K562 (cell line): ENCODE results near the gene EHBP1. TPM values are rescaled to one million over a fixed set of nuclear protein-coding genes. Genes with fewer than 3 reads are reported as not detected.

Experiments
- ATAC-seq: fragments of 200-7000 bp; cut with Tn5 transposase; 3 replicates; pipeline ENCODE4 v1.9.1; 2020; ENCODE audit warnings: moderate library complexity
- BruUV-seq: library from RNA; stranded (reverse); fragments of 400-500 nt; replicated peaks from 2 replicates; lab custom pipeline; 2021; lab: Mats Ljungman, UMichigan
- CTCF ChIA-PET: fragments of 300-600 bp; formaldehyde crosslinking; extraction: SDS; loops from one replicate; lab custom pipeline; 2021; ENCODE audit warnings: low intra/inter-chr PET ratio; lab: Yijun Ruan, JAX
- POLR2A ChIA-PET: fragments of 300-600, 350-650 bp; sonication (Branson Sonifier 250); formaldehyde crosslinking; extraction: SDS; loops from one replicate; lab custom pipeline; 2021; ENCODE audit warnings: antibody characterized with exemption, inconsistent platforms; lab: Yijun Ruan, JAX
- DNase-seq, 4 experiments: peaks; one replicate each; pipeline versions ENCODE4 v3.0.0 to v3.0.0-alpha.2; 2011 to 2018; ENCODE audit warnings: low spot score in 3 of 4, mixed read lengths in 3 of 4; ENCODE audit errors: extremely low read depth in 1 of 4
- FAIRE-seq: peaks from 2 replicates; lab custom pipeline; 2011; peaks lifted over from hg19 to GRCh38; lab: Jason Lieb, UNC
- H2AFZ ChIP-seq: 2 replicates; pipeline ENCODE4 v1.6.0; 2011; ENCODE audit warnings: low read depth, low read length, control low read depth, inconsistent platforms
- H3K27ac ChIP-seq: fragments of 200-600 bp; 3 replicates; pipeline ENCODE4 v1.8.0; 2011; ENCODE audit warnings: low read depth, mild to moderate bottlenecking, control low read depth, inconsistent platforms, low read length, moderate library complexity, mixed read lengths; ENCODE audit errors: extremely low read depth
- H3K27me3 ChIP-seq, 2 experiments: fragments of 300-600 bp in 1 of 2; 2 replicates in 1 of 2; 3 replicates in 1 of 2; pipeline versions ENCODE4 v1.6.0 to v1.8.0; 2011; ENCODE audit warnings: inconsistent platforms in 2 of 2, low read length in 2 of 2, mild to moderate bottlenecking in 1 of 2, mixed read lengths in 1 of 2, moderate library complexity in 1 of 2; ENCODE audit not compliant: control insufficient read depth in 2 of 2, insufficient read depth in 2 of 2
- H3K36me3 ChIP-seq: fragments of 300-600 bp; 3 replicates; pipeline ENCODE4 v1.8.0; 2011; ENCODE audit warnings: mild to moderate bottlenecking, low read length, inconsistent platforms; ENCODE audit not compliant: control insufficient read depth, insufficient read depth
- H3K4me1 ChIP-seq, 2 experiments: fragments of 200-600 bp in 1 of 2; replicated peaks in 1 of 2; 2 replicates in 1 of 2; 3 replicates in 1 of 2; pipeline versions ENCODE4 v1.5.1 to v1.8.0; 2011; ENCODE audit warnings: inconsistent platforms in 2 of 2, low read length in 2 of 2, mild to moderate bottlenecking in 1 of 2, mixed read lengths in 1 of 2, moderate library complexity in 1 of 2; ENCODE audit not compliant: control insufficient read depth in 2 of 2, insufficient read depth in 2 of 2
- H3K4me2 ChIP-seq: 2 replicates; pipeline ENCODE4 v1.6.1; 2011; ENCODE audit warnings: low read length, control low read depth, inconsistent platforms, mixed read lengths; ENCODE audit not compliant: insufficient read depth
- H3K4me3 ChIP-seq: fragments of 200-600 bp; sonication (generic), shearing (Covaris generic); 2 replicates; pipeline ENCODE4 v1.5.1; 2016; ENCODE audit warnings: control low read depth, inconsistent platforms
- H3K79me2 ChIP-seq: fragments of 200-600 bp; 3 replicates; pipeline ENCODE4 v1.8.0; 2011; ENCODE audit warnings: low read length, inconsistent platforms; ENCODE audit not compliant: control insufficient read depth, insufficient read depth
- H3K9ac ChIP-seq, 2 experiments: 2 replicates each; pipeline versions ENCODE4 v1.6.0 to v1.6.1; 2011; ENCODE audit warnings: low read depth in 2 of 2, low read length in 2 of 2, control low read depth in 1 of 2, inconsistent platforms in 1 of 2, mild to moderate bottlenecking in 1 of 2, mixed read lengths in 1 of 2; ENCODE audit not compliant: insufficient read depth in 1 of 2
- H3K9me1 ChIP-seq: one replicate; pipeline ENCODE4 v1.6.0; 2011; ENCODE audit warnings: inconsistent platforms, mild to moderate bottlenecking, low read length, moderate library complexity; ENCODE audit not compliant: control insufficient read depth, insufficient read depth
- H3K9me3 ChIP-seq: replicated peaks from 2 replicates; pipeline ENCODE4 v1.5.1; 2011; ENCODE audit warnings: low read depth, low read length, inconsistent platforms; ENCODE audit not compliant: control insufficient read depth, insufficient read depth
- H4K20me1 ChIP-seq: replicated peaks from 2 replicates; pipeline ENCODE4 v1.6.1; 2011; ENCODE audit warnings: low read length, inconsistent platforms, mixed read lengths; ENCODE audit not compliant: control insufficient read depth, insufficient read depth
- BHLHE40 ChIP-seq: IDR thresholded peaks from 2 replicates; pipeline ENCODE4 v1.6.1; 2011; ENCODE audit warnings: low read length, improper control_type of control experiment
- CEBPB ChIP-seq: fragments of 450-650 bp; IDR thresholded peaks from 2 replicates; pipeline ENCODE4 v1.6.1; 2016; ENCODE audit warnings: missing genetic modification characterization, missing compliant biosample characterization
- CEBPG ChIP-seq, 3 experiments: fragments of 200-800 bp in 1 of 3; sonication (Bioruptor generic) in 1 of 3; sonication (generic) in 1 of 3; formaldehyde crosslinking in 1 of 3; IDR thresholded peaks in 2 of 3; conservative IDR thresholded peaks in 1 of 3; 2 replicates each; pipeline versions ENCODE4 v1.6.1 to v1.8.0; 2016 to 2022; ENCODE audit warnings: missing compliant biosample characterization in 2 of 3, missing genetic modification characterization in 2 of 3, mild to moderate bottlenecking in 1 of 3, missing genetic modification reagents in 1 of 3
- CGGBP1 ChIP-seq: fragments of 250-450 bp; sonication (Bioruptor Pico); IDR thresholded peaks from 2 replicates; pipeline ENCODE4 v1.9.0; 2021; ENCODE audit warnings: mild to moderate bottlenecking
- E2F3 ChIP-seq: fragments of 250-450 bp; sonication (Bioruptor Pico); IDR thresholded peaks from 2 replicates; pipeline ENCODE4 v1.4.0; 2020; ENCODE audit warnings: mild to moderate bottlenecking
- FIP1L1 ChIP-seq: fragments of 200-400 bp; formaldehyde crosslinking; IDR thresholded peaks from 2 replicates; pipeline ENCODE4 v1.6.1; 2018; ENCODE audit warnings: mild to moderate bottlenecking, low read depth, low read length; ENCODE audit not compliant: poor library complexity, severe bottlenecking
- KLF6 ChIP-seq: fragments of 250-450 bp; sonication (Bioruptor Pico); IDR thresholded peaks from 2 replicates; pipeline ENCODE4 v1.4.0; 2020; ENCODE audit warnings: mild to moderate bottlenecking, moderate library complexity, borderline replicate concordance
- LEF1 ChIP-seq: fragments of 450-650 bp; IDR thresholded peaks from 2 replicates; pipeline ENCODE4 v1.6.1; 2016; ENCODE audit warnings: mild to moderate bottlenecking
- PRMT5 ChIP-seq: sonication (generic); formaldehyde crosslinking; IDR thresholded peaks from 2 replicates; pipeline ENCODE4 v1.5.0; 2020; ENCODE audit warnings: missing genetic modification reagents
- SPI1 ChIP-seq: IDR thresholded peaks from 2 replicates; pipeline ENCODE4 v1.6.1; 2011; ENCODE audit warnings: low read depth, low read length, control low read depth, borderline replicate concordance
- ZBTB17 ChIP-seq: fragments of 450-650 bp; formaldehyde crosslinking; IDR thresholded peaks from 2 replicates; pipeline ENCODE4 v1.4.0; 2020; ENCODE audit warnings: mild to moderate bottlenecking
- ZSCAN32 ChIP-seq: fragments of 450-650 bp; formaldehyde crosslinking; IDR thresholded peaks from 2 replicates; pipeline ENCODE4 v1.4.0; 2020; ENCODE audit warnings: mild to moderate bottlenecking, moderate library complexity
- WGBS: fragments of 100-300 bp; shearing (Covaris generic); methylation state at CpG from one replicate; pipeline ENCODE4 v1.1.6; 2016; ENCODE audit warnings: low coverage, mixed read lengths; ENCODE audit not compliant: insufficient coverage; ENCODE audit errors: missing lambda C conversion rate; 5-methylcytosine and 5-hydroxymethylcytosine counted together
- in situ Hi-C: fragments of 300-500 bp; cut with MboI; formaldehyde crosslinking; loops from 4 replicates; pipeline ENCODE4 v1.15.0; 2018; ENCODE audit warnings: inconsistent platforms, mixed read lengths
- intact Hi-C: fragments of 100-400 bp; cut with micrococcal nuclease; formaldehyde crosslinking; loops from 2 replicates; pipeline ENCODE4 v1.14.2; 2022
- polyA plus RNA-seq, 8 experiments: library from polyadenylated mRNA; depleted of rRNA in 4 of 8; stranded (reverse) in 5 of 8; unstranded in 3 of 8; fragments of >200 nt; fragmentation: Nextera tagmentation in 2 of 8; fragmentation: Illumina TruSeq in 1 of 8; extraction: Ambion mirVana in 2 of 8; extraction: Trizol in 1 of 8; gene quantifications; 2 replicates each; pipeline versions ENCODE4 v1.2.1 to v1.2.3, GENCODE V29; 2011 to 2014; ENCODE audit warnings: inconsistent platforms in 1 of 8, missing spikeins in 1 of 8
- total RNA-seq, 7 experiments: library from RNA; depleted of rRNA in 6 of 7; stranded (reverse); fragments of >200 nt in 6 of 7; fragmentation: Illumina TruSeq in 2 of 7; extraction: Trizol in 2 of 7; gene quantifications; 2 replicates each; pipeline versions ENCODE4 v1.2.1 to v1.2.3, GENCODE V29; 2011 to 2021; ENCODE audit warnings: low replicate concordance in 1 of 7

The EHBP1 gene
- total and polyA plus RNA-seq, 9 of the 15 experiments (the other 6 are each of a cell fraction or from before 2014, with no cell fraction given) = 8.9 to 26.6 (median 19.3) TPM

- Histone ChIP-seq H3K4me3 (no peak overlapping the region), H3K27me3 (no peaks in the 10 kb centered on the region), H3K27ac (no peak overlapping the region), H3K4me2 (no peak overlapping the region), H2AFZ (no peak overlapping the region), H3K4me1 (peaks cover 0 to 3% of the 10 kb centered on the region in 2 experiments; a peak in 1 of 5 replicates), H3K9ac (no peak overlapping the region), H3K36me3 (no peaks in the 10 kb centered on the region), H3K9me3 (no peaks in the 10 kb centered on the region), H3K9me1 (no peaks in the 10 kb centered on the region), H4K20me1 (no peaks in the 10 kb centered on the region), H3K79me2 (no peaks in the 10 kb centered on the region)
- DNase-seq = no peak
- in situ Hi-C loops = loop anchor here (5.0 kb wide), 1 partner anchor 318 kb away; no protein-coding TSS in a partner anchor
- ATAC-seq = no peak
- TF ChIP-seq CEBPG (CRISPR knock-in tag; IDR thresholded peaks at IDR 0.05) = no peak
- TF ChIP-seq CEBPG (tag; conservative IDR thresholded peaks at IDR 0.05 in 1 of 2, IDR thresholded peaks at IDR 0.05 in 1 of 2) = peak in 1 of 2 experiments; percentile 8; a peak in 2 of 4 replicates
- no peak for TF ChIP-seq LEF1
- TF ChIP-seq CEBPB (tag) = peak; percentile 51; the same call in 1 of the 2 replicates
- TF ChIP-seq ZBTB17 (CRISPR knock-in tag) = no peak
- ChIA-PET POLR2A (interaction anchor here (1.2 kb wide), 1 partner anchor 323 kb away, joined by 3 read pairs; no protein-coding TSS in a partner anchor), CTCF (interaction anchor here (1.2 to 3.1 kb wide), 2 partner anchors 318 to 352 kb away, joined by 4 to 28 read pairs; no protein-coding TSS in a partner anchor)
- BruUV-seq = no TSS peak
- FAIRE-seq = no peak
- WGBS = 2% methylated on average over 2 of the region's 2 CpGs
- intact Hi-C loops = loop anchor here (1.0 to 5.0 kb wide), 3 partner anchors 70 to 858 kb away; partner anchors contain the start of gene EHBP1
These were observed 69.8 kb downstream of the EHBP1 start for GRCh38 chr2:62775367-62775668.

DNA sequence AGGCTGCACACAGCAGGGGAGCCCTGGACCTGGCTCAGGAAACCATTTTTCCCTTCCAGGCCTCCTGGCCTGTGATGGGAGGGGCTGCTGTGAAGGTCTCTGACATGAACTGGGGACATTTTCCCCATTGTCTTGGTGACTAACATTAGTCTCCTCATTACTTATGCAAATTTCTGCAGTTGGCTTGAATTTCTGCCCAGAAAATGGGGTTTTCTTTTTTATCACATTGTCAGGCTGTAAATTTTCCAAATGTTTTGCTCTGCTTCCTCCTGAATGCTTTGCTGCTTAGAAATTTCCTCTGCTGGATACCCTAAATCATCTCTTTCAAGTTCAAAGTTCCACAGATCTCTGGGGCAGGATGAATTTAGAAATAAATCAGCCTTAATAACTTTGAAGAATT, 78.2 kb downstream of the EHBP1 start:
- POLR2A ChIA-PET = interaction anchor here (0.9 kb wide), 1 partner anchor 13 kb away, joined by 3 read pairs; no protein-coding TSS in a partner anchor
- H3K9me1 ChIP-seq = no peaks in the 10 kb centered on the region
- intact Hi-C loops (loop anchor here (10.0 kb wide), 1 partner anchor 151 kb away; no protein-coding TSS in a partner anchor), in situ Hi-C loops (loop anchor here (10.0 kb wide), 1 partner anchor 401 kb away; no protein-coding TSS in a partner anchor)
- no peaks in the 10 kb centered on the region for H3K9me3 ChIP-seq
- TF ChIP-seq CGGBP1 (CRISPR knock-in tag) = no peak
- no peak for TF ChIP-seq SPI1
- TF ChIP-seq BHLHE40 = no peak
- TF ChIP-seq E2F3 (CRISPR knock-in tag) = no peak
- TF ChIP-seq KLF6 (CRISPR knock-in tag) = no peak
- no peak for TF ChIP-seq FIP1L1
- TF ChIP-seq ZSCAN32 = no peak
- TF ChIP-seq PRMT5 (CRISPR knock-in tag) = no peak
- no peaks in the 10 kb centered on the region for H3K4me1 ChIP-seq
- H3K36me3 ChIP-seq = no peaks in the 10 kb centered on the region
- no peaks in the 10 kb centered on the region for H3K79me2 ChIP-seq
- no peak for ATAC-seq
- no TSS peak for BruUV-seq
- H3K4me3 ChIP-seq = no peak overlapping the region
- H3K27ac ChIP-seq = no peak overlapping the region
- H3K27me3 ChIP-seq = no peaks in the 10 kb centered on the region
- H3K9ac ChIP-seq = no peak overlapping the region
- no peak for FAIRE-seq
- DNase-seq = no peak
- no peaks in the 10 kb centered on the region for H4K20me1 ChIP-seq
- no peak overlapping the region for H3K4me2 ChIP-seq
- H2AFZ ChIP-seq = no peak overlapping the region
- CTCF ChIA-PET = no interaction called here
